HCT116 (cell line): ENCODE measurements around the gene RPTOR. TPM values are rescaled to one million over a fixed set of nuclear protein-coding genes. Genes with fewer than 3 reads are reported as not detected.

Experiments
- ATAC-seq: fragments of 200-7000 bp; cut with Tn5 transposase; 2 replicates; pipeline ENCODE4 v1.9.1; 2020; ENCODE audit warnings: mild to moderate bottlenecking, moderate library complexity
- BruUV-seq: library from RNA; stranded (reverse); fragments of 400-500 nt; replicated peaks from 2 replicates; lab custom pipeline; 2021; lab: Mats Ljungman, UMichigan
- CTCF ChIA-PET: fragments of 300-600 bp; sonication (Branson Sonifier 250); formaldehyde crosslinking; loops from one replicate; lab custom pipeline; 2021; ENCODE audit warnings: antibody characterized with exemption; lab: Charles Lee
- POLR2A ChIA-PET: fragments of 300-600, 350-600 bp; sonication (Branson Sonifier 250); formaldehyde crosslinking; loops from one replicate; lab custom pipeline; 2021; ENCODE audit warnings: antibody characterized with exemption; lab: Charles Lee
- RAD21 ChIA-PET, 2 experiments: fragments of 300-600 bp; sonication (Branson Sonifier 250); formaldehyde crosslinking; loops; one replicate each; lab custom pipeline; 2023; ENCODE audit warnings: low total read pairs in 2 of 2; ENCODE audit not compliant: uncharacterized antibody in 2 of 2, unreplicated experiment in 2 of 2, low non-redundant PET in 1 of 2; lab: Charles Lee
- DNase-seq: peaks from one replicate; pipeline ENCODE4 v3.0.0-alpha.2; 2010; ENCODE audit warnings: low read depth, low spot score
- H2AFZ ChIP-seq: fragments of 200-600 bp; shearing (Covaris generic), sonication (generic); 2 replicates; pipeline ENCODE4 v1.6.1; 2017; ENCODE audit warnings: low read depth, mixed run types, mixed read lengths, antibody characterized with exemption, low read length; ENCODE audit not compliant: poor library complexity, severe bottlenecking
- H3K27ac ChIP-seq: 2 replicates; pipeline ENCODE4 v1.5.1; 2012; ENCODE audit warnings: low read depth, low read length
- H3K27me3 ChIP-seq: fragments of 200-600 bp; sonication (generic); 2 replicates; pipeline ENCODE4 v1.6.1; 2016; ENCODE audit warnings: mixed run types, low read length, mixed read lengths; ENCODE audit not compliant: insufficient read depth
- H3K36me3 ChIP-seq, 2 experiments: fragments of 200-500 bp in 1 of 2; fragments of 200-600 bp in 1 of 2; sonication (Bioruptor generic) in 1 of 2; sonication (generic) in 1 of 2; 2 replicates each; pipeline versions ENCODE4 v1.5.1 to v1.6.1; 2014 to 2016; ENCODE audit warnings: low read length in 2 of 2, inconsistent platforms in 1 of 2, mixed read lengths in 1 of 2, mixed run types in 1 of 2; ENCODE audit not compliant: insufficient read depth in 2 of 2, control insufficient read depth in 1 of 2
- H3K4me1 ChIP-seq, 2 experiments: fragments of 200-600 bp in 1 of 2; sonication (generic) in 1 of 2; 2 replicates each; pipeline versions ENCODE4 v1.5.1 to v1.6.1; 2012 to 2017; ENCODE audit warnings: low read length in 2 of 2, inconsistent platforms in 1 of 2, mild to moderate bottlenecking in 1 of 2, mixed read lengths in 1 of 2, mixed run types in 1 of 2, moderate library complexity in 1 of 2; ENCODE audit not compliant: insufficient read depth in 2 of 2, control insufficient read depth in 1 of 2
- H3K4me2 ChIP-seq: fragments of 200-600 bp; sonication (generic); 2 replicates; pipeline ENCODE4 v1.6.1; 2017; ENCODE audit warnings: mixed run types, low read length, mixed read lengths
- H3K4me3 ChIP-seq, 2 experiments: fragments of 200-600 bp in 1 of 2; sonication (generic) in 1 of 2; replicated peaks in 1 of 2; 2 replicates each; pipeline ENCODE4 v1.5.1; 2011 to 2016; ENCODE audit warnings: low read length in 2 of 2, control low read depth in 1 of 2, low read depth in 1 of 2, mild to moderate bottlenecking in 1 of 2, mixed read lengths in 1 of 2, mixed run types in 1 of 2
- H3K79me2 ChIP-seq: fragments of 200-600 bp; sonication (generic); 2 replicates; pipeline ENCODE4 v1.6.1; 2017; ENCODE audit warnings: mild to moderate bottlenecking, mixed run types, low read length, moderate library complexity, mixed read lengths; ENCODE audit not compliant: insufficient read depth
- H3K9ac ChIP-seq: fragments of 200-600 bp; sonication (generic); 2 replicates; pipeline ENCODE4 v1.6.1; 2016; ENCODE audit warnings: low read length, mixed read lengths
- H3K9me2 ChIP-seq: fragments of 200-600 bp; sonication (generic), shearing (Covaris generic); 2 replicates; pipeline ENCODE4 v1.6.1; 2017; ENCODE audit warnings: mixed run types, mild to moderate bottlenecking, moderate library complexity; ENCODE audit not compliant: insufficient read depth
- H3K9me3 ChIP-seq, 2 experiments: fragments of 200-500 bp in 1 of 2; fragments of 200-600 bp in 1 of 2; sonication (Bioruptor generic) in 1 of 2; sonication (generic) in 1 of 2; 2 replicates each; pipeline ENCODE4 v1.6.1; 2014 to 2017; ENCODE audit warnings: low read length in 2 of 2, mixed read lengths in 2 of 2, inconsistent platforms in 1 of 2, low read depth in 1 of 2, mild to moderate bottlenecking in 1 of 2, mixed run types in 1 of 2, moderate library complexity in 1 of 2; ENCODE audit not compliant: control insufficient read depth in 1 of 2, insufficient read depth in 1 of 2
- H4K20me1 ChIP-seq: fragments of 200-600 bp; sonication (generic), shearing (Covaris generic); 2 replicates; pipeline ENCODE4 v1.6.1; 2017; ENCODE audit warnings: mixed run types, mild to moderate bottlenecking, moderate library complexity; ENCODE audit not compliant: insufficient read depth
- EZH2 ChIP-seq: fragments of 200-600 bp; sonication (generic); IDR thresholded peaks from 2 replicates; pipeline ENCODE4 v1.6.1; 2017; ENCODE audit warnings: antibody characterized with exemption, mixed run types
- MAX ChIP-seq: IDR thresholded peaks from 2 replicates; pipeline ENCODE4 v1.6.1; 2012
- TCF7L2 ChIP-seq: IDR thresholded peaks from 2 replicates; pipeline ENCODE4 v1.7.0; 2011; ENCODE audit warnings: borderline replicate concordance, inconsistent platforms; ENCODE audit not compliant: insufficient read depth, insufficient read length; ENCODE audit errors: extremely low read depth
- ZBTB33 ChIP-seq: IDR thresholded peaks from 2 replicates; pipeline ENCODE4 v1.6.1; 2011; ENCODE audit warnings: mild to moderate bottlenecking, low read length, moderate library complexity; ENCODE audit not compliant: insufficient replicate concordance; ENCODE audit errors: extremely low read depth
- ZNF274 ChIP-seq: fragments of 200-500 bp; sonication (Bioruptor generic); IDR thresholded peaks from 2 replicates; pipeline ENCODE4 v1.6.1; 2014; ENCODE audit warnings: mild to moderate bottlenecking, low read depth, low read length, inconsistent platforms
- intact Hi-C: fragments of 100-400 bp; cut with micrococcal nuclease; formaldehyde crosslinking; loops from 2 replicates; pipeline ENCODE4 v1.10.0; 2022
- total RNA-seq: library from RNA; stranded (reverse); gene quantifications from one replicate; pipeline ENCODE4 v1.2.1, GENCODE V29; 2021; ENCODE audit not compliant: unreplicated experiment
- TF ChIP-seq, protein P1 (sequence below), 3 experiments: fragments of 200-600 bp in 1 of 3; sonication (generic) in 1 of 3; IDR thresholded peaks in 2 of 3; conservative IDR thresholded peaks in 1 of 3; 2 replicates each; pipeline ENCODE4 v1.5.1; 2012 to 2017; ENCODE audit warnings: low read depth in 2 of 3, low read length in 2 of 3, antibody characterized with exemption in 1 of 3, borderline replicate concordance in 1 of 3, control low read depth in 1 of 3, mild to moderate bottlenecking in 1 of 3, mixed read lengths in 1 of 3, mixed run types in 1 of 3, moderate library complexity in 1 of 3; ENCODE audit not compliant: insufficient read depth in 1 of 3

Gene RPTOR
- total RNA-seq, 1 experiment from 2014 or later, result 69.5 TPM

GRCh38 chr17:81006891-81007290, 462.3 kb downstream of the RPTOR start:
- RAD21 ChIA-PET, result no interaction called here
- intact Hi-C loops, result no loop called here
- DNase-seq (no peak), ATAC-seq (no peak)
- H3K4me2 ChIP-seq, result no peak overlapping the region
- no peak overlapping the region for H3K4me3 ChIP-seq
- H3K27ac ChIP-seq, result no peak overlapping the region
- CTCF ChIA-PET, result no interaction called here
- H3K79me2 ChIP-seq, result no peaks in the 10 kb centered on the region
- TF ChIP-seq ZBTB33, result no peak
- no peak for TF ChIP-seq MAX
- no peak for TF ChIP-seq TCF7L2
- TF ChIP-seq ZNF274, result no peak
- TF ChIP-seq EZH2, result no peak
- TF ChIP-seq, protein P1, sequence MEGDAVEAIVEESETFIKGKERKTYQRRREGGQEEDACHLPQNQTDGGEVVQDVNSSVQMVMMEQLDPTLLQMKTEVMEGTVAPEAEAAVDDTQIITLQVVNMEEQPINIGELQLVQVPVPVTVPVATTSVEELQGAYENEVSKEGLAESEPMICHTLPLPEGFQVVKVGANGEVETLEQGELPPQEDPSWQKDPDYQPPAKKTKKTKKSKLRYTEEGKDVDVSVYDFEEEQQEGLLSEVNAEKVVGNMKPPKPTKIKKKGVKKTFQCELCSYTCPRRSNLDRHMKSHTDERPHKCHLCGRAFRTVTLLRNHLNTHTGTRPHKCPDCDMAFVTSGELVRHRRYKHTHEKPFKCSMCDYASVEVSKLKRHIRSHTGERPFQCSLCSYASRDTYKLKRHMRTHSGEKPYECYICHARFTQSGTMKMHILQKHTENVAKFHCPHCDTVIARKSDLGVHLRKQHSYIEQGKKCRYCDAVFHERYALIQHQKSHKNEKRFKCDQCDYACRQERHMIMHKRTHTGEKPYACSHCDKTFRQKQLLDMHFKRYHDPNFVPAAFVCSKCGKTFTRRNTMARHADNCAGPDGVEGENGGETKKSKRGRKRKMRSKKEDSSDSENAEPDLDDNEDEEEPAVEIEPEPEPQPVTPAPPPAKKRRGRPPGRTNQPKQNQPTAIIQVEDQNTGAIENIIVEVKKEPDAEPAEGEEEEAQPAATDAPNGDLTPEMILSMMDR (IDR thresholded peaks at IDR 0.05 in 2 of 3, conservative IDR thresholded peaks at IDR 0.05 in 1 of 3; ENCODE audit: borderline replicate concordance in 1 of 3, insufficient read depth in 1 of 3, low read depth in 2 of 3, low read length in 2 of 3), result no peak
- POLR2A ChIA-PET, result no interaction called here
- H3K4me1 ChIP-seq, result peaks cover 8 to 13% of the 10 kb centered on the region in 2 experiments
- H3K9ac ChIP-seq, result no peak overlapping the region
- H2AFZ ChIP-seq, result no peak overlapping the region
- H4K20me1 ChIP-seq, result no peaks in the 10 kb centered on the region
- no peaks in the 10 kb centered on the region for H3K9me3 ChIP-seq
- H3K36me3 ChIP-seq, result no peaks in the 10 kb centered on the region
- H3K9me2 ChIP-seq, result no peaks in the 10 kb centered on the region
- H3K27me3 ChIP-seq, result peaks cover 12% of the 10 kb centered on the region
- BruUV-seq, result no TSS peak
